ENCODE measurements around the gene COG5. TPM values are rescaled to one million over a fixed set of nuclear protein-coding genes. Genes with fewer than 3 reads are reported as not detected.
A peak's percentile ranks its signal among the peaks of the same experiment; 100 is the strongest.

COG5 gene
- total RNA-seq, 1 donor from 2014 or later, result 55.2 TPM

DNA sequence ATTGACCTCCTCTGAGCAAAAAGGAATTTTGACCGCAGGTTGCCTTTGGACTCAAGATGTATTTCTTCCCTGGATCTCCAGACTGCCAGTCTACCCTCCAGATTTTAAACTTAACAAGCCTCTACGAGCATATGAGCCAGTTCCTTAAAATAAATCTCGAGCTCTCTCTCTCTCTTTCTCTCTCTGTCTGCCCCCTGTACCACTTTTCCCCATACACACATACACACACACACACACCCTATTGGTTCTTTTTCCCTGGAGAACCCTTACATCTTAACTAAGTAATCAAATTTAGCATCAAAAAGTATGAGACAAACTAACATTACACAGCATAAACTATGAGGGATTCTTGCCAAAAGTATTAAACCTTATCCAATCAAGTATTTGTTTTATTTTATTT lies 27.7 kb upstream of the COG5 start:
- no peak for DNase-seq (ENCODE audit: extremely low spot score in 2 of 2)
- TF ChIP-seq POLR2AphosphoS5 (IDR thresholded peaks at IDR 0.05; ENCODE audit: insufficient read depth in 1 of 2, low read depth in 1 of 2) (no peak), POLR2A (IDR thresholded peaks at IDR 0.05) (no peak)
- TF ChIP-seq, protein P1, sequence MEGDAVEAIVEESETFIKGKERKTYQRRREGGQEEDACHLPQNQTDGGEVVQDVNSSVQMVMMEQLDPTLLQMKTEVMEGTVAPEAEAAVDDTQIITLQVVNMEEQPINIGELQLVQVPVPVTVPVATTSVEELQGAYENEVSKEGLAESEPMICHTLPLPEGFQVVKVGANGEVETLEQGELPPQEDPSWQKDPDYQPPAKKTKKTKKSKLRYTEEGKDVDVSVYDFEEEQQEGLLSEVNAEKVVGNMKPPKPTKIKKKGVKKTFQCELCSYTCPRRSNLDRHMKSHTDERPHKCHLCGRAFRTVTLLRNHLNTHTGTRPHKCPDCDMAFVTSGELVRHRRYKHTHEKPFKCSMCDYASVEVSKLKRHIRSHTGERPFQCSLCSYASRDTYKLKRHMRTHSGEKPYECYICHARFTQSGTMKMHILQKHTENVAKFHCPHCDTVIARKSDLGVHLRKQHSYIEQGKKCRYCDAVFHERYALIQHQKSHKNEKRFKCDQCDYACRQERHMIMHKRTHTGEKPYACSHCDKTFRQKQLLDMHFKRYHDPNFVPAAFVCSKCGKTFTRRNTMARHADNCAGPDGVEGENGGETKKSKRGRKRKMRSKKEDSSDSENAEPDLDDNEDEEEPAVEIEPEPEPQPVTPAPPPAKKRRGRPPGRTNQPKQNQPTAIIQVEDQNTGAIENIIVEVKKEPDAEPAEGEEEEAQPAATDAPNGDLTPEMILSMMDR (IDR thresholded peaks at IDR 0.05), result no peak
- Histone ChIP-seq H3K27ac (peak overlapping the region; percentile 36), H3K27me3 (no peaks in the 10 kb centered on the region), H3K36me3 (peaks cover 0 to 18% of the 10 kb centered on the region in 2 donors), H3K4me3 (no peak overlapping the region), H3K9me3 (no peaks in the 10 kb centered on the region), H3K4me1 (peaks cover 14% of the 10 kb centered on the region)
- intact Hi-C loops (cut with DNase I), result no loop called here

DNA sequence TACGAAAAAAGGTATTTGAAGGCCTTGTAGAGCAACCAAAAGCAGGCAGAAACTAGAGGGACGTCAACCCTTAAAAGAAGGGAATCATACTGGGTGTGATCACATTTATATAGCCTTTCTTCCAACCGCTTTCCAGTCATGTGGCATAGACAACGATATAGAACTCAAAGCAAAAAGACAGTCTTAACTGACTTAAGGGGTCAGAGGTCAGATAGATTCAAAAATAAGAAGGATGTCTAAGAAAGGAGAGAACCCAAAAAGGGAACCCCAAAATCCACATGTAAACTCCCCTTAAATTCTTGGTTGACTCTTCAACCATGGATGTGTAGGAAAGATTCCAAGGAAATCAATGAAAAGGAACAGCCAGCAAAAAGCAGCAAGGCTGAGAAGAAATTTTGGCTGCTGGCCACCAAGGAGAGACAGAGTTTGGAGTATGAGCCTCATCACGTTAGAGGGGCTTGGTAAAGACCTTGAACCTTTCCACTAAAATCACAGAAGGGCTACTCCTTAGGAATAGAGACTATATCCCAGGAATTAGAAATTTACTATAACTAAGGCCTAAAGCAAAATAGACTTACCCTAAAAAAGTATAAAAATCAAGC lies 24.9 kb upstream of the COG5 start:
- Histone ChIP-seq H3K36me3 (no peaks in the 10 kb centered on the region), H3K27me3 (no peaks in the 10 kb centered on the region), H3K4me3 (no peak overlapping the region), H3K4me1 (peaks cover 7% of the 10 kb centered on the region), H3K9me3 (no peaks in the 10 kb centered on the region), H3K27ac (no peak overlapping the region)
- intact Hi-C loops (cut with DNase I), result no loop called here
- TF ChIP-seq, protein P1 (IDR thresholded peaks at IDR 0.05), result no peak
- TF ChIP-seq POLR2AphosphoS5 (IDR thresholded peaks at IDR 0.05; ENCODE audit: insufficient read depth in 1 of 2, low read depth in 1 of 2), result no peak
- no peak for DNase-seq (ENCODE audit: extremely low spot score in 2 of 2)

DNA sequence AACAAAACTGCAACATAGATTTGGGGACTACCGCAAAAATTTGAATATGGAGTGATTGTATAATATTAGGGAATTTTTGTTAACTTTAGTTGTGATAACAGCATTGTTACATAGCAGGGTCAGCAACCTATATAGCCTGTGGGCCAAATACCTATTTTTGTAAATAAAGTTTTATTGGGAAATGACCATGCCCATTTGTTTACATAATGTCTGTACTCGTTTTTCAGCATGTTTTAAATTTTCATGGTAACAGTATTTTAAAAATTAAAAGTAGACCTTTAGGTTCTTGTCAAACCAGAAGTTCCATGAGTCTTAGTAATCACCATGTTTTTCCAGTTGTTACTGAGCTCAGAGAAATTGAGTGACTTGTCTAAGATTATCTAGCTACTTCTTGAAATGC lies 21.0 kb upstream of the COG5 start:
- Histone ChIP-seq H3K27me3 (no peaks in the 10 kb centered on the region), H3K36me3 (no peaks in the 10 kb centered on the region), H3K4me1 (peaks cover 22% of the 10 kb centered on the region), H3K4me3 (no peak overlapping the region), H3K27ac (no peak overlapping the region), H3K9me3 (no peaks in the 10 kb centered on the region)
- intact Hi-C loops (cut with DNase I), result no loop called here
- TF ChIP-seq POLR2AphosphoS5 (IDR thresholded peaks at IDR 0.05; ENCODE audit: insufficient read depth in 1 of 2, low read depth in 1 of 2) (no peak), POLR2A (IDR thresholded peaks at IDR 0.05) (no peak)
- TF ChIP-seq, protein P1 (IDR thresholded peaks at IDR 0.05), result no peak
- no peak for DNase-seq (ENCODE audit: extremely low spot score in 2 of 2)

DNA sequence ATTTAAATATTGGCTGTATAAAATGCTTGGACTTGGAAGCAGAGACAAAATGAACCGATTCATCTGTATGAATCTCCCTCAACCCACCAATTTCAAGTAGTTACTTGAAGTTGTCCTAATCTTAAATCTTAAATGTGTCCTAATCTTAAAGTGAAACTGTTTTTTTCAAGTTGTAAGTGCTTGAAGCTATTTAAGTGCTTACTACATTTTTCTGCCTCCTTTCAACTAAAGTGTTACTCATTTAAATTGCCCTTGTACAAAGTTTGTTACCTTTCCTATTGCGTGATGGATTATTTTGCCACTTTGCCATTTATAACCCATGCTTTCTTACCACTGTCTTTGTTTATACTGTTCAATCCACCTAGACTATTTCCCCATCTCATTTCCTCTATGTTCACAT lies 19.2 kb upstream of the COG5 start:
- TF ChIP-seq POLR2A (IDR thresholded peaks at IDR 0.05) (no peak), POLR2AphosphoS5 (IDR thresholded peaks at IDR 0.05; ENCODE audit: insufficient read depth in 1 of 2, low read depth in 1 of 2) (no peak)
- TF ChIP-seq, protein P1 (IDR thresholded peaks at IDR 0.05), result no peak
- no peak for DNase-seq (ENCODE audit: extremely low spot score in 2 of 2)
- Histone ChIP-seq H3K27me3 (no peaks in the 10 kb centered on the region), H3K4me3 (peak overlapping the region in 1 of 2 donors; percentile 69), H3K4me1 (peaks cover 22% of the 10 kb centered on the region), H3K27ac (no peak overlapping the region), H3K9me3 (no peaks in the 10 kb centered on the region), H3K36me3 (no peaks in the 10 kb centered on the region)
- intact Hi-C loops (cut with DNase I), result no loop called here

DNA sequence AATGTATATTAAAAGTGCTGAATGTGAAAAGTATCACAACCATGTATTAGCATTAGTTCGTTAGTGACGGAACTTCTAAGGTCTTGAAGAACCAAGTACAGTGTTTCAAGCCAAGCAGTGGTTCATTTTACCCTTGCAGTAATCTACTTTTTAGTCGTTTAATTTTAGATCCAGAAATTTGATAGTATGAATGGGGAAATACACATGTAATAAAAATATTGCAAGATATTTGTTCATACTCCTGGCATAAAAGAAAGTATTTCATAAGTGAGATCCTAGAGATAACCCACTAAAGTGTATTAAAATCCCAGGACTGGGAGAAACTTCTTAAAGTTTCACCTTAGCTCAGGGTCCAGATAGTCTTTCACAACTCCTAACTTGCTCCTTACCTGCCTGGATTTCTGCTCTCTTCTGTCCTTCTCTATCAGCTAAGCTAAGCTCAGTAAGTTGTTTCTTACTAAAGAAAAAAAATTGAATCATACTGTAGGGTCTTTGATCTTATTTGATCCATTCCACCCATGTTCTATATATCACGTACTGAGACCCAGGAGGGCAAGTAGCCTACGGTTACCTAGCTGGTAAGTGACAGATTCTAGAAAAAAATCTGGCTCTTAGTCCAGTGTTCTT lies 17.8 kb upstream of the COG5 start:
- H3K9me3 ChIP-seq, result no peaks in the 10 kb centered on the region
- peak overlapping the region; percentile 98 for H3K27ac ChIP-seq
- peak overlapping the region; percentile 69 to 80 for H3K4me3 ChIP-seq
- DNase-seq (ENCODE audit: extremely low spot score in 2 of 2), result no peak
- peaks cover 22% of the 10 kb centered on the region for H3K4me1 ChIP-seq
- H3K27me3 ChIP-seq, result no peaks in the 10 kb centered on the region
- TF ChIP-seq POLR2AphosphoS5 (IDR thresholded peaks at IDR 0.05; ENCODE audit: insufficient read depth in 1 of 2, low read depth in 1 of 2) (no peak), POLR2A (IDR thresholded peaks at IDR 0.05) (no peak)
- TF ChIP-seq, protein P1 (IDR thresholded peaks at IDR 0.05), result no peak
- intact Hi-C loops (cut with DNase I), result loop anchor here (2.0 kb wide), 1 partner anchor 17 kb away; no protein-coding TSS in a partner anchor
- H3K36me3 ChIP-seq, result no peaks in the 10 kb centered on the region
